Measurements from ENCODE around the gene CACNG4. TPM values are rescaled to one million over a fixed set of nuclear protein-coding genes. Genes with fewer than 3 reads are reported as not detected.

CACNG4 gene
- total RNA-seq, 6 donors from 2014 or later = 2.1 to 27.8 (median 8.0) TPM

DNA sequence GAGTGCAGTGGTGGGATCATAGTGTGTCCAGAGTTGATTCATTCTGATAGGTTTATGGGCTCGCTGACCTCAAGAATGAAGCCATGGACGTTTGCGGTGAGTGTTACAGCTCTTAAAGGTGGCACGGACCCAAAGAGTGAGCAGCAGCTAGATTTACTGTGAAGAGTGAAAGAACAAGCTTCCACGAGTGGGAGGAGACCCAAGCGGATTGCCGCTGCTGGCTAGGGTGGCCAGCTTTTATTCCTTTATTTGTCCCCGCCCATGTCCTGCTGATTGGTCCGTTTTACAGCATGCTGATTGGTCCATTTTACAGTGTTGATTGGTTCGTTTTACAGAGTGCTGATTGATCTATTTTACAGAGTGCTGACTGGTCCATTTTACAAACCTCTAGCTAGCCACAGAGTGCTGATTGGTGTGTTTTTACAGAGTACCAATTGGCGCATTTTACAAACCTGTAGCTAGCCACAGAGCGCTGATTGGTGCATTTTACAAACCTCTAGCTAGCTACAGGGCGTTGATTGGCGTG, 17.5 kb downstream of the CACNG4 start:
- Histone ChIP-seq H3K36me3 (no peaks in the 10 kb centered on the region), H3K4me3 (no peak overlapping the region), H3K27me3 (no peaks in the 10 kb centered on the region), H3K27ac (no peak overlapping the region), H3K4me1 (peaks cover 0 to 2% (median 0%) of the 10 kb centered on the region in 4 donors), H3K9me3 (no peaks in the 10 kb centered on the region)
- ATAC-seq (ENCODE audit: low FRiP score in 2 of 2) (no peak), DNase-seq (no peak)
- TF ChIP-seq POLR2AphosphoS5 (IDR thresholded peaks at IDR 0.05) = no peak
- TF ChIP-seq, protein P1, sequence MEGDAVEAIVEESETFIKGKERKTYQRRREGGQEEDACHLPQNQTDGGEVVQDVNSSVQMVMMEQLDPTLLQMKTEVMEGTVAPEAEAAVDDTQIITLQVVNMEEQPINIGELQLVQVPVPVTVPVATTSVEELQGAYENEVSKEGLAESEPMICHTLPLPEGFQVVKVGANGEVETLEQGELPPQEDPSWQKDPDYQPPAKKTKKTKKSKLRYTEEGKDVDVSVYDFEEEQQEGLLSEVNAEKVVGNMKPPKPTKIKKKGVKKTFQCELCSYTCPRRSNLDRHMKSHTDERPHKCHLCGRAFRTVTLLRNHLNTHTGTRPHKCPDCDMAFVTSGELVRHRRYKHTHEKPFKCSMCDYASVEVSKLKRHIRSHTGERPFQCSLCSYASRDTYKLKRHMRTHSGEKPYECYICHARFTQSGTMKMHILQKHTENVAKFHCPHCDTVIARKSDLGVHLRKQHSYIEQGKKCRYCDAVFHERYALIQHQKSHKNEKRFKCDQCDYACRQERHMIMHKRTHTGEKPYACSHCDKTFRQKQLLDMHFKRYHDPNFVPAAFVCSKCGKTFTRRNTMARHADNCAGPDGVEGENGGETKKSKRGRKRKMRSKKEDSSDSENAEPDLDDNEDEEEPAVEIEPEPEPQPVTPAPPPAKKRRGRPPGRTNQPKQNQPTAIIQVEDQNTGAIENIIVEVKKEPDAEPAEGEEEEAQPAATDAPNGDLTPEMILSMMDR (IDR thresholded peaks at IDR 0.05) = no peak
- TF ChIP-seq POLR2A (IDR thresholded peaks at IDR 0.05) = no peak
- TF ChIP-seq EP300 (IDR thresholded peaks at IDR 0.05) = no peak
- 73 to 80% methylated on average over 14 of the region's 14 CpGs for WGBS, 2 donors

DNA sequence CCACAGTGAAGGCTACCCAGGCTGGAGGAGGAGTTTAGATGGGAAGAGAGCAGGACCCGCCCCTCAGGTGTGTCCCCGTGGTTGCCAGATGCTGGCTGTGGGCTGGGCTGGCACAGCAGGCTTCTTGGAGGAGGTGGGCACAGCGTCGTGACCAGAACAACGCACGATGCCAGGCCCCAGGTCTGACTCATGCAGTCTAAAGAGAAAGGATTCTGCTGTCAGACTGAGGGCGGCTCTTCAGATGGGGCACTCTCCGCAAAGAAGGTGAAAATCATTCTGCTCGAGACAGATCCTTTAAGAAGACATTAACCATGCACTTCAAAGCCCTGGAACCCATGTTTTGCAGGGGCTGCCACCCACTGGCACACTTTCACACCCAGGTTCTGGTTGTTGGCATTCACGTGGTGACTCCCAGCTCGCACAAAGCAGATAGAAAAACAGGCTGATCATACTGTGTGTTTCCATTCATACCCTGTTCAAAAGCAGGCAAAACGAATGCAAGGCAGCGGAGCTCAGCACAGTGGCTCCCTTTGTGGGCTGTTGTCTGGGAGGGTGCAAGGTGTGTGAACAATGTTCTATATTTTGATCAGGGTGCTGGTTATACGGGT, 19.0 kb downstream of the CACNG4 start:
- DNase-seq (no peak), ATAC-seq (ENCODE audit: low FRiP score in 2 of 2) (no peak)
- H3K36me3 ChIP-seq = no peaks in the 10 kb centered on the region
- H3K9me3 ChIP-seq = no peaks in the 10 kb centered on the region
- H3K27ac ChIP-seq = no peak overlapping the region
- WGBS, 2 donors = 70 to 77% methylated on average over 7 to 14 of the region's 14 CpGs
- H3K4me3 ChIP-seq = no peak overlapping the region
- TF ChIP-seq, protein P1 (IDR thresholded peaks at IDR 0.05) = no peak
- no peak for TF ChIP-seq POLR2AphosphoS5 (IDR thresholded peaks at IDR 0.05)
- TF ChIP-seq POLR2A (IDR thresholded peaks at IDR 0.05) = no peak
- TF ChIP-seq EP300 (IDR thresholded peaks at IDR 0.05) = no peak
- H3K4me1 ChIP-seq = no peaks in the 10 kb centered on the region
- no peaks in the 10 kb centered on the region for H3K27me3 ChIP-seq

DNA sequence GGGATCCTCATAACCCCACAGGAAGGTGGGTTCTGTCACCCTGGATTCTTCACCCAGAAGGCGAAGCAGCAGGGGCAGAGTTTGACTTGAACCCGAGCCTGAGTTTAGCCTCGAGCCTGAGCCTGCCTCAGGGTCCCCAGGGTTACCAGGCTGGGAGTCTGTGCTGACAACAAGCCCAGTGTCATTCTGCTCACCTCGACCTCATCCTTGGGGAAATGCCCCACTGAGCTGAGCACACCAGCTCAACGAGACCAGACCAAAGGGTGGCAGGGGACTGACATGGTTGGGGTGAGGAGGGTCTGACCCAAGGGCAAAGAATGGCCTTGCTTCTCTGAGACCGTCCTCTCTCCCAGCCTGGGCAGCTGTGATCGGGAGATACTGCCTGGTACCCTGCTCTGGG, 20.2 kb downstream of the CACNG4 start:
- 78 to 84% methylated on average over 6 to 7 of the region's 7 CpGs for WGBS, 2 donors
- H3K4me3 ChIP-seq = no peak overlapping the region
- no peaks in the 10 kb centered on the region for H3K27me3 ChIP-seq
- H3K36me3 ChIP-seq = no peaks in the 10 kb centered on the region
- H3K9me3 ChIP-seq = no peaks in the 10 kb centered on the region
- no peak for DNase-seq
- no peak for ATAC-seq (ENCODE audit: low FRiP score in 2 of 2)
- TF ChIP-seq EP300 (IDR thresholded peaks at IDR 0.05) = no peak
- no peak for TF ChIP-seq POLR2AphosphoS5 (IDR thresholded peaks at IDR 0.05)
- TF ChIP-seq POLR2A (IDR thresholded peaks at IDR 0.05) = no peak
- TF ChIP-seq, protein P1 (IDR thresholded peaks at IDR 0.05) = no peak
- no peak overlapping the region for H3K27ac ChIP-seq
- no peaks in the 10 kb centered on the region for H3K4me1 ChIP-seq

DNA sequence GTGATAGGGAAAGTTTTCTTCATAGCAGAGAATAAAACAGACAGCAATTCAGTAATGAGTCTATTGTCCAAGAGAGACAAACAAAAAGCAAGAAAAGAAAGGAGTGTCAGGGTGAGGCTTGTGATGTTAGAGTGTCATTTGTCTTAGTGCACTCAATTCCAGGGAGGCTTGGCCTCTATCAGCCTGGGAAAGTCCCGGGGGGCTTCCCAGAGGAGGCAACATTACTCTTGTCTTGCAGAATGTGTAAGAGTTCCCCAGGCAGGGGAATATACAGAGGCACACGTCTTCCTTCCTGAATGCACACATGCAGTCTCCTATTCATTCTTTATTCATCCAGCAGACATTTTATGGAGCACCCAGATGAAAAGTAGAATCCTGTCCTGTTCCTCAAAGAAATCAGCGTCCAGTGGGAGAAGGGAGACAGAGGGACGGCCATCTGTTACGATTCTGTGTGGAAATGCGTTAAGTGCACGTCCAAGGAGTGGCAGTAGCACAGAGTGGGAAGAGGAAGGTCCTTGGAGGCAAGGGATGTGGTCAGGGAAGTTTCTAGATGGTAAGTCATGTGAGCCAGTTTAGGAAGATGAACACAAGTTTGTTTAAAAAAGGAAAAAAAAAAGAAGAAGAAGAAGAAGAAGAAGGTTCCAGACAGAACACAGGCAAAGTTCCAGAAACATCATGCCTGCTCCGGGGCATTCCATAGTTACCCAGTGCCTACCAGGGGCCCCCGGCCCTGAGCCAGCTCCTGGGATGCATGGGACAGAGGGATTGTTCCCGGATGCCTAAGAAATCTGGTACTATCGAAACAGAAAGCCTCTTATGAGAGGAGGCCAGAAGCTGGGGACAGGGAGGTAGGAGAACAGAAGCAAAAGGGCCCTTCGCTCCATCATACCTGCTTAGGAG, 21.1 kb downstream of the CACNG4 start:
- DNase-seq (no peak), ATAC-seq (ENCODE audit: low FRiP score in 2 of 2) (no peak)
- WGBS, 2 donors = 73 to 78% methylated on average over 12 of the region's 12 CpGs
- TF ChIP-seq POLR2AphosphoS5 (IDR thresholded peaks at IDR 0.05) (no peak), EP300 (IDR thresholded peaks at IDR 0.05) (no peak), POLR2A (IDR thresholded peaks at IDR 0.05) (no peak)
- TF ChIP-seq, protein P1 (IDR thresholded peaks at IDR 0.05) = no peak
- Histone ChIP-seq H3K4me1 (no peaks in the 10 kb centered on the region), H3K9me3 (no peaks in the 10 kb centered on the region), H3K27ac (no peak overlapping the region), H3K4me3 (no peak overlapping the region), H3K27me3 (no peaks in the 10 kb centered on the region), H3K36me3 (no peaks in the 10 kb centered on the region)

Data from upper lobe of left lung (tissue), 6 donors.